ENCODE measurements around the gene ZNF805. TPM values are rescaled to one million over a fixed set of nuclear protein-coding genes. Genes with fewer than 3 reads are reported as not detected.

Gene ZNF805
- total RNA-seq, 1 experiment from 2014 or later = 9.2 TPM

DNA sequence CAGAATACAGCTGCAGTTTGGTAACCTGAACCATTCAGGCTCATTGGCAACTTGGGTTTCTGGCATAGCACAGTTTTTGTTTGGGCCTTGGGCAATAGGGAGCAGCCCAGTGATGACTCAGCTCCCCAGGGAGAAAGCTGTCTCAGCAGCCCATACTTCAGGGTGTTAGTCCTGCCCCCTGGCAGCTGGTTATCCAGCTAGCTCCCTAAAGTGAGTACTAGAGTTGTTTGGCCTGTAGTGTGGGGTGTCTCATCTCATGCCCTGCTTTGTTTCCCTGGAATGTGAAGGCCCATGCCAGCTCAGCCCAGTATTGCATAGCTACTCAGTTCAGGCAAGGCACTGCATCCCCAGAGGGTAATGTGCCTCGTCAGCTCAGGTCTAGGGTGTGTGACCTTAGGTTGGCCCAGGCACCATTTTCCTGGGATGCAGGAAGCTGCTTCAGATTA, 61.6 kb downstream of the ZNF805 start:
- RAD21 ChIA-PET (ENCODE audit: low non-redundant PET in 1 of 2, low total read pairs in 2 of 2, uncharacterized antibody in 2 of 2, unreplicated experiment in 2 of 2) = no interaction called here
- H3K27me3 ChIP-seq (ENCODE audit: insufficient read depth, low read length) = no peaks in the 10 kb centered on the region
- CTCF ChIA-PET = no interaction called here
- H3K27ac ChIP-seq (ENCODE audit: low read depth, low read length) = no peak overlapping the region
- DNase-seq (ENCODE audit: low read depth, low spot score) (no peak), ATAC-seq (peak; percentile 61)
- H2AFZ ChIP-seq (ENCODE audit: low read depth, low read length, poor library complexity, severe bottlenecking) = no peak overlapping the region
- H3K9me3 ChIP-seq (ENCODE audit: control insufficient read depth in 1 of 2, insufficient read depth in 1 of 2, low read depth in 1 of 2, low read length in 2 of 2) = no peaks in the 10 kb centered on the region
- H4K20me1 ChIP-seq (ENCODE audit: insufficient read depth) = no peaks in the 10 kb centered on the region
- H3K4me3 ChIP-seq (replicated peaks in 1 of 2; ENCODE audit: low read depth in 1 of 2, low read length in 2 of 2) = no peak overlapping the region
- peaks cover 76% of the 10 kb centered on the region for H3K79me2 ChIP-seq (ENCODE audit: insufficient read depth, low read length)
- TF ChIP-seq EGR1 (IDR thresholded peaks at IDR 0.05; ENCODE audit: low read depth) = no peak
- TF ChIP-seq RAD21 (IDR thresholded peaks at IDR 0.05; ENCODE audit: low read depth) = no peak
- TF ChIP-seq POLR2A (IDR thresholded peaks at IDR 0.05; ENCODE audit: borderline replicate concordance, extremely low read depth, insufficient read depth, insufficient read length) = no peak
- TF ChIP-seq REST (IDR thresholded peaks at IDR 0.05; ENCODE audit: low read depth) = no peak
- TF ChIP-seq EZH2phosphoT487 (IDR thresholded peaks at IDR 0.05; ENCODE audit: borderline replicate concordance) = no peak
- TF ChIP-seq EZH2 (IDR thresholded peaks at IDR 0.05) = no peak
- TF ChIP-seq JUND (IDR thresholded peaks at IDR 0.05) = no peak
- no peak for TF ChIP-seq CEBPB (IDR thresholded peaks at IDR 0.05; ENCODE audit: low read depth)
- no peak for TF ChIP-seq SP1 (IDR thresholded peaks at IDR 0.05; ENCODE audit: low read depth)
- TF ChIP-seq YY1 (IDR thresholded peaks at IDR 0.05; ENCODE audit: extremely low read depth, insufficient replicate concordance, low read depth, low read length) = no peak
- no TSS peak for BruUV-seq (replicated peaks)
- POLR2A ChIA-PET = interaction anchor here (0.9 kb wide), 1 partner anchor 18 kb away, joined by 3 read pairs; the partner anchor contains the start of gene ZNF543
- peaks cover 6 to 21% of the 10 kb centered on the region in 2 experiments for H3K36me3 ChIP-seq (ENCODE audit: control insufficient read depth in 1 of 2, insufficient read depth in 2 of 2, low read length in 2 of 2)
- intact Hi-C loops (cut with micrococcal nuclease) = no loop called here
- peaks cover 0 to 23% of the 10 kb centered on the region in 2 experiments; a peak in 2 of 4 replicates for H3K4me1 ChIP-seq (ENCODE audit: control insufficient read depth in 1 of 2, insufficient read depth in 2 of 2, low read length in 2 of 2)
- peak overlapping the region; percentile 27 for H3K4me2 ChIP-seq (ENCODE audit: low read length)
- no peak overlapping the region for H3K9ac ChIP-seq (ENCODE audit: low read length)
- H3K9me2 ChIP-seq (ENCODE audit: insufficient read depth) = no peaks in the 10 kb centered on the region

Measured in HCT116 (cell line).